ENCODE measurements around the gene PLIN4.
A peak's percentile ranks its signal among the peaks of the same experiment; 100 is the strongest.

DNA sequence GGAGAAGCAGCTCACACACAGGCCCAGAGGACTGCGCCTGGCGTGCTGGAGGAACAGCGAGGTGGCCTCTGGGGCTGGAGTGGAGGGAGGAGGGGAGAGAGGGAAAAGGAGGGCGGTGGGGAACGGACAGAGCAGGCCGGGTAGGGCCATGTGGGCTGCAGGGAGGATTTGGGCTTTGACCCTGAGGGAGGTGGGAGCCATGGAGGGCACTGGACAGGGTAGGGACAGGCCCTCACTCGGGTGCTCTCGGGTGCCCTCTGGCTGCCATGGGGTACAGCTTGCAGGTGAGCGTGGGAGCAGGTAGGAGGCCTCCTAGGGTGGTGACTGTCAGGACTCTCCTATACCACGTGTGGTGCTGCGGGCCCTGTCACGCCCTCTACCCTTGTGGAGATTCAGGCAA lies 22.8 kb downstream of the PLIN4 start:
- TF ChIP-seq, protein P1, sequence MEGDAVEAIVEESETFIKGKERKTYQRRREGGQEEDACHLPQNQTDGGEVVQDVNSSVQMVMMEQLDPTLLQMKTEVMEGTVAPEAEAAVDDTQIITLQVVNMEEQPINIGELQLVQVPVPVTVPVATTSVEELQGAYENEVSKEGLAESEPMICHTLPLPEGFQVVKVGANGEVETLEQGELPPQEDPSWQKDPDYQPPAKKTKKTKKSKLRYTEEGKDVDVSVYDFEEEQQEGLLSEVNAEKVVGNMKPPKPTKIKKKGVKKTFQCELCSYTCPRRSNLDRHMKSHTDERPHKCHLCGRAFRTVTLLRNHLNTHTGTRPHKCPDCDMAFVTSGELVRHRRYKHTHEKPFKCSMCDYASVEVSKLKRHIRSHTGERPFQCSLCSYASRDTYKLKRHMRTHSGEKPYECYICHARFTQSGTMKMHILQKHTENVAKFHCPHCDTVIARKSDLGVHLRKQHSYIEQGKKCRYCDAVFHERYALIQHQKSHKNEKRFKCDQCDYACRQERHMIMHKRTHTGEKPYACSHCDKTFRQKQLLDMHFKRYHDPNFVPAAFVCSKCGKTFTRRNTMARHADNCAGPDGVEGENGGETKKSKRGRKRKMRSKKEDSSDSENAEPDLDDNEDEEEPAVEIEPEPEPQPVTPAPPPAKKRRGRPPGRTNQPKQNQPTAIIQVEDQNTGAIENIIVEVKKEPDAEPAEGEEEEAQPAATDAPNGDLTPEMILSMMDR (conservative IDR thresholded peaks at IDR 0.05; ENCODE audit: low read length): peak; percentile 70
- no peak for TF ChIP-seq EZH2phosphoT487 (IDR thresholded peaks at IDR 0.05; ENCODE audit: borderline replicate concordance, low read depth, low read length)
